AML-193 (cell line): ENCODE results near the gene RPRD2.

Experiments used
- DNase-seq, 2 experiments: peaks; one replicate each; lab custom pipeline; 2025; lab: John Stamatoyannopoulos, UW

Gene RPRD2

GRCh38 chr1:150472601-150473200 lies 108.8 kb downstream of the RPRD2 start:
- no peak for DNase-seq

DNA sequence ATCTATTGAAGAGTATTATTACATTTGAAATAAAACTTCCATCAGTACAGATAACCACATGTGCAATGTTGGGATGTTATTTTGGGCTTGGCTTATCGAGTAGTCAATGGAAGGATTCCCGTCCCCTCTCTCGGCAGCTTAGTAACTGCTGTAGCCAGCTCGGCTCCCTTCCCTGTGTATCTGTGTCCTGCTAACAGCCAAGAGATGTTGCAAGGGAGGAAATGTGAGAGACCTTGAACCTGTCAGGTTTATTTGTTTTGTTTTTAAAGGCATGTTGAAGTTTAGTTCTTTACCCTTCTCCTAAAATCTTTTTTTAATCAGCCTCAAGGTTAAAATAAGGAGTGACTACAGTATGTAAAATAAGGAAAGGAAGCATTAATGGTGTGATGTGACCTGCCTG lies 109.7 kb downstream of the RPRD2 start:
- DNase-seq: no peak

GRCh38 chr1:150474869-150475268 lies 110.9 kb downstream of the RPRD2 start:
- no peak for DNase-seq

DNA sequence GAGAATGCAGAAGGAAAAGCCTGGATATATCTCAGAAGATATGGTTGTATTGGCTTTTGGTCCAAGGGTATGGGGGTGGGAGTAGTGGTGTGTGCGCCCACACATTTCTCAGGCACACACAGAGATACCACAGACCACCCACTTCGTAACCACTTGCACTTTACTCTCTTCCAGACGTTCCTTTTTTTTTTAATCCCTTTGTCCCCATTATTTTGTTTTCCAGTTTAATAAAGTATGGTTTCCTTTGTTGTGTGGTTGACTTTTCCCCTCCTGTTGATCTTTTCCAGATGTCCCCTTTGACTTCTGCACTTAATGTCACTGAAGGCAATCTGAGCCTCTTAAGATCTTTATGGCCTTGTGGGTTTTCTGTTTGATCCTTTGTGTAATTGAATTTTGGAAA lies 112.8 kb downstream of the RPRD2 start:
- no peak for DNase-seq

DNA sequence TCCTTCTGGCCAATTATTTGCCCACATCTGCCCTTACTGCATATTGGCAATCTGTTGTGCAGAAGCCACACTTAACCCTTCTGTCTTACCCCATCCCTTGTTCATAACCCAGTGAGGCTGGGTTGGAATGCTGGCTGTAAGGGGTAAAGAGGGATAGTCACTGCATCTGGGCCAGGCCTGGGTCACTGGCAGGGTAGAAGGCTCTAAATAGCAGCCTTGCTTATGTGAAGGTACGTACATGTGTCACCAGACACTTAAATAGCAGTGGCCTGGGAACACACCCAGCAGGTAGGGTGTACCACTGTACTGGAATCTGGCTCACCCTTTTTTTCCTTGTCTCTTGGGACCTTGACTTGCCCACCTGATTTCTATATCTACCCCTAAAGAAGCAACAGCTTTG lies 113.4 kb downstream of the RPRD2 start:
- no peak for DNase-seq

GRCh38 chr1:150477733-150478132 lies 113.8 kb downstream of the RPRD2 start:
- DNase-seq: no peak

DNA sequence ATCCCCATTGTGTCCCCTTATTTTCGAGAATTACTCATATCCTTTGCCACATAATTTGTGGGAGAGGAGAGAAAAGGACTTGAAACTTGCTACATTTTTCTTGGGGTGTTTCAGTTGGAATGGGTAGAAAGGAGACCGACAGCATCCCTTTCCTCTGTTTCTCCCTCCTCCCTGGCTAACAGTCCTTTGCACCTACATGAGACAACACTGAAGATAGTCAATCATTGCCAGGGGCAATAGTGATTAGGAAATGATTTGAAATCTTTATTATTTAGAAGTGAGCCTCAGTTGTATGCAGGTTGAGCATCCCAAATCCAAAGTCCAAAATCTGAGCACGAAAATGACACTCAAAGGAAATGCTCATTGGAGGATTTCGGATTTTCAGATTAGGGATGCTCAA lies 115.4 kb downstream of the RPRD2 start:
- no peak for DNase-seq

DNA sequence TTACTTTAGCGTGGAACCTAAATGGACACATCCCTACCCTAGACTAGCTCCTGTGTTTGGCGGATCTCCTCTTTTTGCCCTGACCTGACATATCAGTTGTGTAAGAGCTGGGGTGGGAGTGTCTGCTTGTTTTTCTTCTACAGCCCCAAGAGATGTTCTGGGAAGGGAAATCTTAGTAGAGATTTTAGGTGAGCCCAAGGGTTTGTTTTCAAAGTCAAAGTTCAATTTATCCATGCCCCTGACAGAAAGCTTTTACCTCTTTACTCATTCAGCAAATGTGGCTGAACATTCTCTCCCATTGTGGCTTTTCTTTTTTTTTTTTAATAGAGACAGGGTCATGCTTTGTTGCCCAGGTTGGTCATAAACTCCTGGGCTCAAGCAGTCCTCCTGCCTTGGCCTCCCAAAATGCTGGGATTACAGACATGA lies 116.0 kb downstream of the RPRD2 start:
- DNase-seq: no peak

DNA sequence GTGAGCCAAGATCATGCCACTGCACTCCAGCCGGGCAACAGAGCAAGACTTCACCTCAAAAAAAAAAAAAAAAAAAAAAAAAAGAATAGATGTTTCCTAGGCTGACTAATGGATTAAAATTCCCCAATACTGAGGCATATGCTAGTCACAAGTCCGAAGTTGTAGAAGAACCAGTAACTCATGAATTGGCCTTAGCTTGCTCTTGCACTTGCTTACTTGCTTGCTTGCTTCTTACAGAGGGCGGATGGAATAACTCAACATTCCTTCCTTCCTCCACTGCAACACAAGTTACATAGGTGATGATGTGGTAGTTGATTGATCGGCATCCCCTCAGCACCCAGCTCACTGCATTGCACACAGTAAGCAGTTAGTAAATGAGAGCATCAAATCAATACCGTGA lies 120.5 kb downstream of the RPRD2 start:
- no peak for DNase-seq

GRCh38 chr1:150484861-150485260 lies 120.9 kb downstream of the RPRD2 start:
- no peak for DNase-seq

- DNase-seq: peak; percentile 95 to 96
Measured at GRCh38 chr1:150486966-150487762, 123.2 kb downstream of the RPRD2 start, which contains the start of gene TARS2. TARS2 (plus strand) TSS chr1:150487419; CDS start chr1:150487451, 32 bp downstream.

GRCh38 chr1:150487763-150488115 lies 123.8 kb downstream of the RPRD2 start:
- no peak for DNase-seq

GRCh38 chr1:150493175-150493574 lies 129.2 kb downstream of the RPRD2 start:
- DNase-seq: no peak

- no peak for DNase-seq
Measured at GRCh38 chr1:150498342-150498741, 134.4 kb downstream of the RPRD2 start.

GRCh38 chr1:150505431-150505830 lies 141.5 kb downstream of the RPRD2 start:
- no peak for DNase-seq

GRCh38 chr1:150507912-150508864 lies 144.2 kb downstream of the RPRD2 start, which contains the start of gene ECM1:
ECM1 (plus strand) TSS chr1:150508109; CDS start chr1:150508210, 101 bp downstream.
- DNase-seq: peak in 1 of 2 experiments; percentile 6

- no peak for DNase-seq
Measured at GRCh38 chr1:150508982-150509381, 145.0 kb downstream of the RPRD2 start.

GRCh38 chr1:150511551-150511950 lies 147.6 kb downstream of the RPRD2 start:
- no peak for DNase-seq

GRCh38 chr1:150511985-150512660 lies 148.2 kb downstream of the RPRD2 start:
- DNase-seq: no peak

DNA sequence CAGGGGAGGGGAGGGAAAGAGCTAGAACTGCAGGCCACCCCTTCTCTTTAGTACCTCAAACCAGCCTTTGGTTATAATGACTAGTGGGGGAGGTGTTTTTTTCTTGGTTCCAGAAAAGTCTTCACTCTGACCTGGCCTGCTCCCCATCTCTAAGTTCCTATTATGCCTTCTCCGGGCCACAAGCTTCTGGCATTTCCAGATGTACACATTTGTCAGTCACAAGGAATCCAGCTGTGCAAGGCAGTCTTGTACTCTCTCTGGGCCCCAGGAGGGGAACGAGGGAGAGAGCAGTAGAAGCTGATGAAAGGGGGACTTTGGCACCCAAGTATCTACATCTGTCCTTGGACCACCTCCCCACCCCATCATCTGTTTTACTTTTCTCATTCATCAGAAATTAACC lies 148.9 kb downstream of the RPRD2 start:
- no peak for DNase-seq

GRCh38 chr1:150513351-150513791 lies 149.4 kb downstream of the RPRD2 start:
- DNase-seq: no peak

- DNase-seq: no peak
Measured at GRCh38 chr1:150514260-150514659, 150.3 kb downstream of the RPRD2 start.
